ENCODE results near the gene FBP1. TPM values are rescaled to one million over a fixed set of nuclear protein-coding genes. Genes with fewer than 3 reads are reported as not detected.

FBP1 gene
- total RNA-seq, 4 donors from 2014 or later = 20.3 to 31.8 (median 23.1) TPM

DNA sequence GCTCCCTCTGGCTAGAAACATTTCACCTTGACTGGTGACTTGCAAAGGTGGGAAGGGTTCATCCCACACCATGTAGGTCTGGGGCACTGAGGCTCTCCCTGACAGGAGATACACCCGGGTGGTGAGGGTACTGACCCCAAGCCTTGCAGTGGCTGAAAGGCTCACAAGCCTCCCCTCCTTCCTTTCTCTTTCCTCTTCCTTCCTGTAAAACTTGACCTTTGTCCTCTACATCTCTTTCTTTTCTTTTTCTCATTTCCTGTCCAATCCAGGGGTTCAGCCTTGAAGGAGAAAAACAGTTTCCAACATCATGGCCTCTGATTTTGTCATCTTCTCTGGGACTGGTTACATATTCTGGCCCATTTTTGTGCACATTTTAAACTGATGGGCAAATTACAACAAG is 62.3 kb downstream of the FBP1 start:
- TF ChIP-seq POLR2A (IDR thresholded peaks at IDR 0.05) = no peak
- intact Hi-C loops (cut with DNase I) = no loop called here

GRCh38 chr9:94576131-94576530 is 63.2 kb downstream of the FBP1 start:
- Histone ChIP-seq H3K9me3 (no peaks in the 10 kb centered on the region), H3K36me3 (no peaks in the 10 kb centered on the region), H3K4me1 (peaks cover 7 to 14% of the 10 kb centered on the region in 2 donors), H3K27me3 (no peaks in the 10 kb centered on the region), H3K4me3 (replicated peaks in 1 of 3) (no peak overlapping the region), H3K27ac (no peak overlapping the region)
- intact Hi-C loops (cut with DNase I) = no loop called here
- TF ChIP-seq, protein P1, sequence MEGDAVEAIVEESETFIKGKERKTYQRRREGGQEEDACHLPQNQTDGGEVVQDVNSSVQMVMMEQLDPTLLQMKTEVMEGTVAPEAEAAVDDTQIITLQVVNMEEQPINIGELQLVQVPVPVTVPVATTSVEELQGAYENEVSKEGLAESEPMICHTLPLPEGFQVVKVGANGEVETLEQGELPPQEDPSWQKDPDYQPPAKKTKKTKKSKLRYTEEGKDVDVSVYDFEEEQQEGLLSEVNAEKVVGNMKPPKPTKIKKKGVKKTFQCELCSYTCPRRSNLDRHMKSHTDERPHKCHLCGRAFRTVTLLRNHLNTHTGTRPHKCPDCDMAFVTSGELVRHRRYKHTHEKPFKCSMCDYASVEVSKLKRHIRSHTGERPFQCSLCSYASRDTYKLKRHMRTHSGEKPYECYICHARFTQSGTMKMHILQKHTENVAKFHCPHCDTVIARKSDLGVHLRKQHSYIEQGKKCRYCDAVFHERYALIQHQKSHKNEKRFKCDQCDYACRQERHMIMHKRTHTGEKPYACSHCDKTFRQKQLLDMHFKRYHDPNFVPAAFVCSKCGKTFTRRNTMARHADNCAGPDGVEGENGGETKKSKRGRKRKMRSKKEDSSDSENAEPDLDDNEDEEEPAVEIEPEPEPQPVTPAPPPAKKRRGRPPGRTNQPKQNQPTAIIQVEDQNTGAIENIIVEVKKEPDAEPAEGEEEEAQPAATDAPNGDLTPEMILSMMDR (IDR thresholded peaks at IDR 0.05) = no peak
- no peak for TF ChIP-seq POLR2A (IDR thresholded peaks at IDR 0.05)
- WGBS, 2 donors = 90 to 98% methylated on average over 2 of the region's 2 CpGs
- no peak for DNase-seq

More for the DNA sequence above, 62.3 kb downstream of the FBP1 start:
- Histone ChIP-seq H3K9me3 (no peaks in the 10 kb centered on the region), H3K27me3 (no peaks in the 10 kb centered on the region), H3K4me3 (replicated peaks in 1 of 3) (no peak overlapping the region), H3K27ac (peak overlapping the region in 2 of 3 donors; percentile 37), H3K36me3 (no peaks in the 10 kb centered on the region), H3K4me1 (peaks cover 7 to 14% of the 10 kb centered on the region in 2 donors)
- 0 to 43% methylated on average over 1 of the region's 1 CpG for WGBS, 2 donors
- no peak for DNase-seq

GRCh38 chr9:94568972-94569712 is 70.2 kb downstream of the FBP1 start:
- Histone ChIP-seq H3K27me3 (no peaks in the 10 kb centered on the region), H3K4me3 (replicated peaks in 1 of 3) (no peak overlapping the region), H3K27ac (no peak overlapping the region), H3K4me1 (no peaks in the 10 kb centered on the region), H3K36me3 (no peaks in the 10 kb centered on the region), H3K9me3 (no peaks in the 10 kb centered on the region)
- intact Hi-C loops (cut with DNase I) = no loop called here
- TF ChIP-seq, protein P1 (IDR thresholded peaks at IDR 0.05) = no peak
- TF ChIP-seq POLR2A (IDR thresholded peaks at IDR 0.05) = no peak
- DNase-seq = no peak
- 94 to 95% methylated on average over 17 of the region's 17 CpGs for WGBS, 2 donors

DNA sequence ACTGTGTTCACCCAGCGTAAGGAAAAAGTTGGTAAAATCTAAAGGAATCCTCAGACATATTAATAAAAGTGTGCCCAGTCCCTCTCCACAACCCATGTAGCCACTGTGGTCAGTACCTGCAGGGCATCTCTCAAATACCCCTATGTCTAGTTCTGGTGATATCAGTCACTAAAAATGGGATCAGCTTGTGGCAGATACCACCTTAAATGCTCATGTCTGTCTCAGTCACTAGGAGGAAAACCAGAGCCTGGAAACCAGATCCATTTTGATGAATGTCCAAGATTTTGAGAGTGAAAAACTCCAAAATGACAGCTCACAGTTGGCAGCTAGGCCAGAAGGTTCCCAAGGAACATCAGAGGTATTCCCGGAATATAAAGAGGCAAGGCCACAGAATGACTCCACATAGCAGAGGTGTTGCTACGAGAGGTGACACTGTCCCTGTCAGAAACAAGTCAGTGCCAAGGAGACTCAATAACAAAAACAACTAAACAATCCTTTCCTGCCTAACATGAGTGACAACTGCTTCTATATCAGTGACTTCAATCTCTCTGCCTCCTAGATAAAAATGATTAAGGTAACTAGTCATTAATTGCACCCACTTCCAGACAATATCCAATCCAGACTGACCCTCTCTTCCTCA is 70.9 kb downstream of the FBP1 start:
- Histone ChIP-seq H3K36me3 (no peaks in the 10 kb centered on the region), H3K4me1 (no peaks in the 10 kb centered on the region), H3K27me3 (no peaks in the 10 kb centered on the region), H3K27ac (no peak overlapping the region), H3K9me3 (no peaks in the 10 kb centered on the region), H3K4me3 (replicated peaks in 1 of 3) (no peak overlapping the region)
- no peak for DNase-seq
- no peak for TF ChIP-seq POLR2A (IDR thresholded peaks at IDR 0.05)
- TF ChIP-seq, protein P1 (IDR thresholded peaks at IDR 0.05) = no peak
- 92 to 93% methylated on average over 3 of the region's 3 CpGs for WGBS, 2 donors
- intact Hi-C loops (cut with DNase I) = no loop called here

DNA sequence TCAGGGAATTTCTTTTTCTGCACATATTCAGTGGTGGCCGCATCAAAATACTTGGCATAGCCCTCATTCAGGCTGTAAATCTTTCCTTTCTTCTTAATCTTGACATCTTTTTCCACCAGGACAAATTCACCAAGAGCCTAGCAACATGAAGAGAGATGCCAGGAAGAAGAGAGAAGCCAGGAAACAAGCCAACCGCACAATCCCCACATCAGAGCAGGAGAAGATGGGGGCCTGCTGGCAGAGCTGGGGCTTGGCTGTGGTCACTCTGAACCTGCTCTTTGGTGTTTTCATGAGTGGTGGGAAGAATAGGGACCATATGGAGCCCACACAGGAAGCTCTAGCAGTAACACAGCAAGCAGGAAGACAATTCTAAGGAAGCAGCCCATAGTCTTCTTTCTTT is 72.0 kb downstream of the FBP1 start:
- H3K36me3 ChIP-seq = no peaks in the 10 kb centered on the region
- no peak overlapping the region for H3K4me3 ChIP-seq (replicated peaks in 1 of 3)
- TF ChIP-seq POLR2A (IDR thresholded peaks at IDR 0.05) = no peak
- TF ChIP-seq, protein P1 (IDR thresholded peaks at IDR 0.05) = no peak
- H3K27me3 ChIP-seq = no peaks in the 10 kb centered on the region
- intact Hi-C loops (cut with DNase I) = no loop called here
- 91 to 98% methylated on average over 2 of the region's 2 CpGs for WGBS, 2 donors
- no peak overlapping the region for H3K27ac ChIP-seq
- DNase-seq = no peak
- no peaks in the 10 kb centered on the region for H3K4me1 ChIP-seq
- no peaks in the 10 kb centered on the region for H3K9me3 ChIP-seq

Measured in thyroid gland (tissue), 4 donors.